Muscle of back (tissue), 11 donors: ENCODE results near the gene LENG8. TPM values are rescaled to one million over a fixed set of nuclear protein-coding genes. Genes with fewer than 3 reads are reported as not detected.

ENCODE experiments used
- DNase-seq, 3 donors: peaks; one replicate each; pipeline versions ENCODE4 v3.0.0 to v3.0.0-alpha.2; 2013
- polyA plus RNA-seq, 10 donors: library from polyadenylated mRNA; unstranded; fragments of 120-200 nt; gene quantifications; one replicate each; pipeline ENCODE4 v1.2.1, GENCODE V29; 2013; ENCODE audit not compliant: insufficient read length in 10 of 10

LENG8 gene
- polyA plus RNA-seq, 10 donors = 51.0 to 156 (median 85.9) TPM

- DNase-seq = peak in 1 of 3 donors; percentile 17
These were observed 27.5 kb upstream of the LENG8 start for GRCh38 chr19:54421521-54421920.

- DNase-seq = no peak
These were observed 26.9 kb upstream of the LENG8 start for GRCh38 chr19:54422136-54422535.

DNA sequence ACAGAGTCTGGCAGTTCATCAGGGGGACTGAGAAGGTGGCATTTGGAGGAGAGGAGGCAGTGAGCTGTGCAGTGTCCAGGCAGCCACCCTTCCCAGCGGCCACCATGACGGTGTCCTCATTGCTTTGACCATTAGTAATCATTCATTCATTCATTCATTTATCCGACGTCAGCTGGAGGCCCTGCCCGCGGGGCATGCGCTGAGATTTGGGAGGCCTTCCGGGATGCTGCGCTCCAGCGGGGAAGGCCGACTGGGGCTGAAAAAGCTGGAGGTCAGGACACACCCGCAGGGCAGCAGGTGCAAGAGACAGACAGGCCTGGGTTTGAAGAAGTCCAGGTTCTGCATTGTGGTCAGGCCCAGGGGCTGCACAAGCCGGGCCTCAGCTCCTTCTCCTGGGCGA lies 24.8 kb upstream of the LENG8 start:
- DNase-seq = no peak

- no peak for DNase-seq
These were observed 24.2 kb upstream of the LENG8 start for GRCh38 chr19:54424660-54425381.

DNA sequence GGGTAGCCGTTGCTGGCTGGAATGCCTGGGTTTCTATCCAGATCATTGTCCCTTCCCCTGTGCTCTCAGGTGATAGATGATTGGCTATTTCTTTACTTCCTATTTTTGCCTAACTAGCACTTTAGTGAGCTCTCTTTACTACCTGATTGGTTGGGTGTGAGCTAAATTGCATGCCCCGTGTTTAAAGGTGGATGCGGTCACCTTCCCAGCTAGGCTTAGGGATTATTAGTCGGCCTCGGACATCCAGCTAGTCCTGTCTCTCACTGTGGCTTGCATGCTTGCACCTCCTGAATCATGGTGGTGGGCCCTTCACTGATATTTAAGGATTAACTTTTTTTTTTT lies 23.6 kb upstream of the LENG8 start:
- DNase-seq = no peak

- DNase-seq = no peak
These were observed 22.6 kb upstream of the LENG8 start for GRCh38 chr19:54426291-54426931.

DNA sequence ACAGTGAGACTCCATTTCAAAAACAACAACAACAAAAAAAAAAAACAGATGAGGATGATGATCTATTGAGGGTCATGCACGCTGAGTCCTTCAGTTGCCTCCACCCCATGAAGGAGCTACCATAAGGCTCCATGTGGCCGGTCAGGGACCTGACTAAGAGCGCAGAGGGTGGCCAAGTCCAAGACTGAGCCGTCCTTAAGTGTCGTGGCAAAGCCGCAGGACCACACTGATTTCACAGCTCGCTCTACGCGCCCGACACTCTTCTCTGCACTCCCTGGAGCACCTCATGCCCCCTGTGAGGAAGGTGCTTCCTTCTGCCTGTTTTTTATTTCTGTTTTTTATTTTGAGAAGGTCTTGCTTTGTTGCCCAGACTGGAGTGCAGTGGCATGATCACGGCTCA lies 21.4 kb upstream of the LENG8 start:
- no peak for DNase-seq

DNA sequence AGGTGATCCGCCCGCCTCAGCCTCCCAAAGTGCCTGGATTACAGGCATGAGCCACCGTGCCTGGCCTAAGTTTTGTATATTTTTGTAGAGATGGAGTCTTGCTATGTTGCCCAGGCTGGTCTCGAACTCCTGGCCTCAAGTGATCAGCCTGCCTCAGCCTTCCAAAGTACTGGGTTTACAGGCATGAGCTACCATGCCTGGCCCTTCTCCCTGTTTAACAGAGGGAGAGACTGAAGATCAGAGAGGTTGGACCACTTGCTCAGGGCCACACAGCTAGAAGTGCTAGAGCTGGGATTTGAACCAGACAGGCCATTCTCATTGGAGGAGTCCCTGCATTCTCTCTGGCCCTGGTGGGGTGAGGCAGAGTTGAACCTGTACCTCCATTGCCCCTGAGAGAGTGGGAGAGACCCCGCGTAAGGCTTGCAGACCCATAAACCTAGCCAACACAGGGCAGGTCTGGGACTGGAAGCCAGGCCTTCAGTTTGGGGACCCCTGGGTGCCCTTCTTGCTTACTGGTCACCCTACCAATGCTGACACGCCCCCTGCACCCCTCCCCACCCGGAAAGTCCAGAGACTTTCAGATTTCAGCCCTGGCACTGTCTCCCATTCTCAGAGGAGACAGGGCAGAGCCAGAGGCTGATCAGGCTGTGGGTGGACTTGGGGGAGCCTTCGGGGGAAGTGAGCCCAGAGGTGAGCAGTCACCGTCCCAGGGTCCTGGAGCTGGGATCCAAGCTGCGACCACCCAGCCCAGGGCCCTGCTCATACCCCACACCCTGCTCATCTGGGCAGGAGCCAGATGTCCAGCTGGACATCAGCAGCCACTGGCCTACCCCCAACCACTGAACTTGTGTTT lies 20.4 kb upstream of the LENG8 start:
- DNase-seq = peak in 1 of 3 donors; percentile 20

GRCh38 chr19:54429176-54429495 lies 19.9 kb upstream of the LENG8 start:
- DNase-seq = peak in 1 of 3 donors; percentile 41

- peak in 1 of 3 donors; percentile 14 for DNase-seq
These were observed 19.3 kb upstream of the LENG8 start for GRCh38 chr19:54429545-54430227.

DNA sequence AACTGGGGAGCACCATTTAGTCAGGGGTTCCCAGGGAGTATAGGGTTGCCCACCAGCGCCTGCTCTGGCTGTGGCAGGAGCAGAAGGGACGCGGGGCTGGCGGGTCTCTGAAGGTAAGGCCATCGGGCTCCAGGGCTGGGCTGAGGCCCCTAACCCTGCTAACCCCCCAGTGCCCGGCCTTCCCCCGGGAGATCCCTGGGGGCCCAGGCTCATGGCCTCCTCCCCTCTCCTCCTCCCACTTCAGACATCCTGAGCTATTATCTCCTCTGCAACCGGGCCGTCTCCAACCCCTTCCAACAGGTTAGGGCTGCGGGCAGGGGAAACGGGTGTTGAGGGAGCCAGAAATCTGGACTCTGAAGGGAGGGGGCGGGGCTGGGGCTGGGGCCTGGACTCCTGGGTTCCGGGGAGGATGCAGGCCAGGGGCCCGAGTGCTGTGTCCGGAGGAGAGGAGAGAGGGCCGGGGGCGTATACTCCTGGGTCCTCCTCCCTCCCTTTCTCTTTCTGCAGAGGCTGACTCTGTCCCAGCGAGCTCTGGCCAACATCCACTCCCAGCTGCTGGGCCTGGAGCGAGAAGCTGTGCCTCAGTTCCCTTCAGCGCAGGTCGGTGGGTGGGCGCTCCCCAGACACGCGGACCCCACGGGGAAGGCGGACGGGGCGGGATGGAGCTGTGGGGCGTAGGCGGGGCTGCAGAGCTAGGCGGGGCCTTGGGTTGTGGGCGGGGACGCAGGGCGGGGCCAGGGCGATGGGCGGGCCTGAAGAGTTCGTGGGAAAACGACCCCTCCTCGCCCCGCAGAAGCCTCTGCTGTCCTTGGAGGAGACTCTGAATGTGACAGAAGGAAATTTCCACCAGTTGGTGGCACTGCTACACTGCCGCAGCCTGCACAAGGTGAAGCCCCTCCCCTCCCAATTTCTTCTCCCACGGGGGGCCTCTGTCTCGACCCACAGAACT lies 18.4 kb upstream of the LENG8 start:
- DNase-seq = peak in 2 of 3 donors; percentile 53 to 75

GRCh38 chr19:54431255-54431838 lies 17.7 kb upstream of the LENG8 start:
- DNase-seq = peak in 1 of 3 donors; percentile 30

- DNase-seq = no peak
These were observed 16.8 kb upstream of the LENG8 start for GRCh38 chr19:54432144-54432738.

- DNase-seq = no peak
These were observed 15.3 kb upstream of the LENG8 start for GRCh38 chr19:54433697-54434096.

DNA sequence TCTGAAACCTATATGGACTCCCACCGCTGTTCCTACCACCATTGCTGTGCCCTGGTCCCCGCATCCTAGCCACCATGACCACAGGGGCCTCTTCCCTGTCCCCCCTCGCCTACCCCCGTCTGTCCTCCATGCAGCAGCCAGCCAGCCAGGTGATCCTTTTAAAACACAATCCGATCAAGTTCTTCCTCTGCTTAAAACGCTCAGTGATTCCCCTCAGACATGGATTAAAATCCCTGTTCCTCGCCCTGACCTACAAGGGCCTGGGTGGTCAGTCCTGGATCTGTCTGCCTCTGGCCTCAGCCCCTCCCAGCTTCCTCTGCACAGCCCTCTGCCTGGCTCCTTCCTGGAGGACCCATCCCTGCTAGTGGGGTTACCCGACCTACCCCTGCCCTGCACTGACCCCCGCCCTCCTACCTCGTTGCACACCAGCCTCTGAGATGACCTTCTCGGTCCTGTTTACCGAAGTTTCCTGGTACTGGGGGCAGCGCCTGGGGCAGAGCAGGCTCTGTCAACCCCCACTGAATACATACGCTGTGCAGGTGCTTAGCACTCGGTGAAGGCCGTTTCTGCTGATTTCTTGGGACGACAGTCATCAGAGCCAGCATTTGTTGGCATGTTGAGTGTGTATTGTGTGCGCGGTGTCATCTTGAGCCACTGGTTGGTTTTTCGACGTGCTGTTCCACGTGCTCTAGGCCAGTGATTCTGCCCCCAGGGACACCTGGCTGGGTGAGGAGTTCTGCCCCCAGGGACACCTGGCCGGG lies 14.7 kb upstream of the LENG8 start:
- DNase-seq = no peak

DNA sequence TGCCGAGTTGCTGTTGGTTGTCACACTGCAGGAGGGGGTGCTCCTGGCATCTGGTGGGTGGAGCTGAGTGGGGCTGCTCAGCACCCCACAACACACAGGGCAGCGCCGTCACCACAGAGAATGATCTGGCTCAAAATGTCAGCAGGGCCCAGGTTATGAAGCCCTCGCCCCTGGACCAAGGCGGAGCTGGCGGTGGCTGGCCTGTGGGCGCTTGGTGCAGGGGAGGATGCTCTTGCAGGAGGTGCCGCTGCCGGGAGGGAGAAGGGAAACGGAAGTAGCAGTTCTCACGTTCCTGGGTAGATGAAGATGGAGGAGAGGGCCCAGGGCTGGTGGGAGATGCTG lies 14.2 kb upstream of the LENG8 start:
- DNase-seq = no peak

- no peak for DNase-seq
These were observed 13.4 kb upstream of the LENG8 start for GRCh38 chr19:54435551-54436016.

GRCh38 chr19:54436031-54436523 lies 12.9 kb upstream of the LENG8 start:
- peak in 1 of 3 donors; percentile 57 for DNase-seq

GRCh38 chr19:54436628-54437252 lies 12.3 kb upstream of the LENG8 start:
- DNase-seq = peak in 1 of 3 donors; percentile 65
